Cerebellar cortex (tissue), 1 donor: ENCODE measurements around the gene MTSS2.

Source experiments
- DNase-seq: peaks from one replicate; pipeline ENCODE4 v3.0.0-alpha.2; 2015; ENCODE audit warnings: low spot score

MTSS2 gene, protein sequence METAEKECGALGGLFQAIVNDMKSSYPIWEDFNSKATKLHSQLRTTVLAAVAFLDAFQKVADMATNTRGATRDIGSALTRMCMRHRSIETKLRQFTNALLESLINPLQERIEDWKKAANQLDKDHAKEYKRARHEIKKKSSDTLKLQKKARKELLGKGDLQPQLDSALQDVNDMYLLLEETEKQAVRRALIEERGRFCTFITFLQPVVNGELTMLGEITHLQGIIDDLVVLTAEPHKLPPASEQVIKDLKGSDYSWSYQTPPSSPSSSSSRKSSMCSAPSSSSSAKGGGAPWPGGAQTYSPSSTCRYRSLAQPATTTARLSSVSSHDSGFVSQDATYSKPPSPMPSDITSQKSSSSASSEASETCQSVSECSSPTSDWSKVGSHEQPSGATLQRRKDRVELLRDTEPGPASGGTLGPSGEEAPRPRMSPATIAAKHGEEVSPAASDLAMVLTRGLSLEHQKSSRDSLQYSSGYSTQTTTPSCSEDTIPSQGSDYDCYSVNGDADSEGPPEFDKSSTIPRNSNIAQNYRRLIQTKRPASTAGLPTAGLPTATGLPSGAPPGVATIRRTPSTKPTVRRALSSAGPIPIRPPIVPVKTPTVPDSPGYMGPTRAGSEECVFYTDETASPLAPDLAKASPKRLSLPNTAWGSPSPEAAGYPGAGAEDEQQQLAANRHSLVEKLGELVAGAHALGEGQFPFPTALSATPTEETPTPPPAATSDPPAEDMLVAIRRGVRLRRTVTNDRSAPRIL

DNA sequence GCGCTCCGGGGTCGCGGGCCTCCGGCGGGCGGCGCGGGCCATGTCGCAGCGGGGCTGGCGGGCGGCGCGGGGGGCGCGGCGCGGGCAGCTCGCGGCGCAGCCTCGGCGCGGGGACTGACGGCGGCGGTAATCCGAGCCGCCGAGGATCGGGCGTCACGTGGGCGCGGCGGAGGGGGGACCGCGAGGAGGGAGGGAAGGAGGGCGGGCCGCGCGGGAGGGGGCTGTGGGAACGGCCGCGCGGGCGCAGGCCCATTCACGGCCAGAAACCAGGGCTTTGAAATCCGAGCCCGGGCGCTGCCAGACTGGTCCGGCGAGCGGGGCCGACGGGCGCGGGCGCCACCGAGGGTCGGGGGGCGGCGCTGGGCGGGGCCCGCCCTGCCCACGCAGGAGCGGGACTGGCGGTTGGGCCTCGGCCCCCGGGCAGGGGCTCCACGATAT is at the start of gene MTSS2:
TSS of gene MTSS2 (minus strand) at position 116 of the 438 bp plus-strand sequence. CDS start 262 bp downstream, outside the sequence.
- DNase-seq = peak; percentile 78

GRCh38 chr16:70735141-70735979 is 49.5 kb upstream of the MTSS2 start:
- no peak for DNase-seq

- DNase-seq = no peak
Observed at GRCh38 chr16:70734522-70735095, 48.8 kb upstream of the MTSS2 start.

- DNase-seq = peak; percentile 95
Observed at GRCh38 chr16:70730944-70731343, 45.1 kb upstream of the MTSS2 start.

- peak; percentile 70 for DNase-seq
Observed at GRCh38 chr16:70730031-70730430, 44.2 kb upstream of the MTSS2 start.

DNA sequence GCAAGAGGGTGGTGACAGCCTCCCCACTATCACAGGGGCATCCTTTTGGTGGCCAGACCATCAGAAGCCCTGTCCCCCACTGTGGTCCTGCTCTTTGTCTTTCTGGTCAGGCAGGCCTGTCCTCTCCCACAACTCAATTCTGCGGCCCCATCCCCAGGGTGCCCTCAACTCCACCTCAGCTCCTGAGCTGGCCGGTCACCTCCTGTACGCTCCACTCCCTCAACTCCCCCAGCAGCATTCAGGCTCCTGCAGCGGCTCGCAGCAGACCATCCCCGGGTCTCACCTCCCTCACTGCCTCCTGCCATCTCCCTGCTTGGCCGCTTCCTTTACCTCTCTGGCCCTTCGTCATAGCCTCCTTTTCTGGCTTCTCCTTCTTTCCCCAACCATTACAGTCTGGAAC is 43.4 kb upstream of the MTSS2 start:
- DNase-seq = no peak

GRCh38 chr16:70728150-70728549 is 42.3 kb upstream of the MTSS2 start:
- no peak for DNase-seq

- no peak for DNase-seq
Observed at GRCh38 chr16:70726892-70727361, 41.1 kb upstream of the MTSS2 start.

DNA sequence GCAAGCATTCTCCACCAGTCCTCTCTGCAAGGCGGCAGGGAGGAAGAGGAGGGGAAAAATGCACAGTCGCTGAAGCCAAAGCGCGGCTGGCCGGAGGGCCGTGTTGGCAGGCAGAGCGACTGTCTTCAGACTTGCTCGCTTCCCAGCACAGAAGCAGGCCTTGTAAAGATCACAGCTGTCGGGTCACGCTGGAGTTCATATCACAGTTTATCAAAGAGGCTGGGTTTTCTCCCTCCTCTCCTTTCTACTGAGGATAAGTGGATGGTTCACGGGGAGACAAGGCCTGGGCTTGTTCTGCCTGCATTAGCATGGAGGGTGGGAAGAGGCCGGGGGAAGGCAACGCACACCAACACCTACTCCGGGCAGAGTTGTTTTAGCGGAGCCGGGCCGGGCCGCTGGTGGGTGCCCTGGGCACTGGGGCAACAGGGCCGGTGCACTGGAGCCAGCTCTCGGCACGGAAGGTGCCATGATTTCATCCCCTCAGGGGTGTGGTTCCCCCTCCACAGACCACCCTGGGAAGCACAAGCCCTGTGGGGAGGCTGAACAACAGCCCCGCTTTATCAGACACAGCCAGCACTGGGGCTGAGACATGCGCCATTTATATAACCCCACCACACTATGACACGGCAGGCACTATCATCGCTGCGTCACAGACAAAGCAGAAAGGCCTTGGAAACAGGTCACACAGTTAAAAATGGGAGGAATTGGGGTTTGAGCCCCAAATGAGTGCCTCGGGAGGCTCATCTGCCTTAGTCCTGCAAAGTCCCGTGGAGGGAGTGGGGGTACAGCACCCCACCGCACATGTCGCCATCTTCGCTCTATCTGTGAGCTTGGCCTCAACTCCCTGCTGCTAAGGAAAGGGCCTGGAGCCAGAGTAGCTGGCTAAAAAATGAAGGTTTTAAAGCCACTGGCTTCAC is 40.3 kb upstream of the MTSS2 start:
- no peak for DNase-seq

GRCh38 chr16:70725024-70725911 is 39.4 kb upstream of the MTSS2 start:
- no peak for DNase-seq

DNA sequence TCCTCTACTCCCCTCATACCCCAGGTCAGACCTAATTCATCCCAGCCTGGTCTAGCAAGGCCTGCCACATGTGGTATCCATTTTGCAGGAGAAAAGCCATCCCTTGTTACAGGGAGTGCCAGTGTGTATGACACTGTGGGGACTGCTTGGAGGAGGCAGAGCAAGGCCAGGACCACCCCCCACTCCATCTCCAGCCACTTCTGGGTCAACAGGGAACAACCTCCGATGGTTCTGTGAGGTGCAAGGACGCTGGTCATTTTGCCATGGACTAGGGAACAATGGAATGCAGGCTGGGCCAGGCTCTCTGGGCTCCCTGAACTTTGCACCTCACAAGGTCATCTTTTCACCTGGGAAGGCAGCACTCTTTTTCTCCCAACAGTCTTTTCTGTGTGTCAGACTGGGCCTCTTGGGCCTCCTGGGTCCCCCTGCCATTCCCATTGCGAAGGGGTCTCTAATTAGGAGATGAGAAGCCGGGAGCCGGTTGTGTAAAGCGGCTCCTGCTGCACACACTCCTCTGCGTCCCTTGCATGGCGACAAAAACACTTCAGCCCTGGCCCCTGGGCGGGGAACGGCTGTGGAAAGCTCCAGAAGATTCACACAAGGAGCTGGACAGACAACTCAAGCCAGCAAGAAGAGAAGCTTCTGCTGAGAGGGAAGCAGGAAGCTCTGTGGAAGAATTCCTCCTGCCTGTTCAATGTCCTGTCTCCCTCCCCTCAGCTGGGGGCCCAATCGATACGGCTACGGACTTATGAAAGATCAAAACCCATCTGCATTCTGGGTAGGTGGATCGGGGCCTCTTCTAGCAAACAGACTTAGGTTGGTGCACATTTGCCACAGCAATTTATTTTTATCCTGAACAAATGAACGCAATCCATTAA is 38.5 kb upstream of the MTSS2 start:
- no peak for DNase-seq

- DNase-seq = no peak
Observed at GRCh38 chr16:70723740-70724145, 37.9 kb upstream of the MTSS2 start.

GRCh38 chr16:70721202-70721963 is 35.5 kb upstream of the MTSS2 start:
- DNase-seq = no peak

DNA sequence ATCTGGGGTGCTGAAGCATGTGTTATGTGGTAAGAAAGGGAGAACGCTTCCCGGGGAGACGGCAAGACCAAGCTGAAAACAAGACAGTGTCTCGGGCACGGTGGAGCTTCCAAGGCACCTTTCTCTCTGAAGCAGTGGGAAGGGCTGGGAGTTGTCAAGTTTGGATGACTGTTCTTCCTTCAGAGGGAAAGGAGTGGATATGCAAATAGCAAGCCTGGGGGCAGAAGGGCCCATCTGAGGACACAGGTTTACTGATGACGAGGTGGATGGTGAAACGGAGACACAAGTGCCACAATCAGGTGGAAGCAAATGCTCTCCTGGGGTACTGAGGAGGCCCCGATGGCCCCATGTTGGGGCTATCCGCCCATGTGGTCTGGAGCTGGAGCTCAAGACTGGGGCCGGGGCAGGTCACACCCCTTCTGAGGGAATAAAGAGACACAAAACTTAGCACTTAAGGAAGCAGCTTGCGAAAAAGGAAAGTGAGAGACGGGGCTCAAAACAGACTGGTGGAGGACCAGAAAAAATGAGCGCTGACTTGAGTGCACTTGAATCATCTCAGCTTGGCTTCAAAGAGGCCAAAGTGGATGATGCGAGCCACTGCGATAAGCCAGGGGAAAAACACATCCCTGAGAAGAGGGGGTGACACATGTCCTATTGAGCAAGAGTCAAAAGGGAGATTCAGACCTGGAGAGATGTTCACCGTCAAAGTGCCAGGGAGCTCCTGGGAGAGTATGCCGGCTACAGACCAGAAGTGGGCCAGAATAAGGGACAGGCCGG is 34.8 kb upstream of the MTSS2 start:
- no peak for DNase-seq

GRCh38 chr16:70717065-70717464 is 31.2 kb upstream of the MTSS2 start:
- DNase-seq = no peak

DNA sequence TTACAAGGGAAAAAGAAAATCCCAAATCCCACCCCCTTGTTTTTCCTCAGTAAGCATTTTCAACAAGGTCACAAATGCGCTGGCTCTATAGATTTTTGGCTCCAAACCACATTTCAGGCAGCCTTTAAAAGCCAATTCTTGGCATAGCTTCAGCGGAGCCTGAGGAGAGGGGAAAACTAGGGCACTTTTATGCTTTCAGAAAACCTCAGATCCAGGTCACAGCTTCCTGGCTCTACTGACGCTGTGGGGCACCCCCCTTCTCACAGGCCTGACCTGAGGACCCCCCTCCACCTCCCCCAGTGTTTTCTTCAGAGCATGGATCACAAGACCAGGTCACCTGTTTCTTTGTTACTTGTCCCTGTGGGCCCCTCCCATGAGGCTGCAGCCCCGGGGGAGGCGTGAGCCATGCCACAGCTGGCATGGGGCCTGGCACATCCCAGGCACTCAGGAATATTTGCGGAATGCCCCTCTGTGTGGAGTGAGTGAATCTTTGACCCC is 30.1 kb upstream of the MTSS2 start:
- DNase-seq = peak; percentile 88
